CD14-positive monocyte (primary cell): Measurements from ENCODE around the gene PCCA. TPM values are rescaled to one million over a fixed set of nuclear protein-coding genes. Genes with fewer than 3 reads are reported as not detected.

ENCODE experiments used
- DNase-seq, 3 donors: peaks; one replicate each; pipeline ENCODE4 v3.0.0-alpha.2; 2011 to 2022
- H2AFZ ChIP-seq: 2 replicates; pipeline ENCODE4 v1.6.0; 2012; ENCODE audit warnings: mild to moderate bottlenecking, low read depth, low read length, inconsistent platforms; ENCODE audit not compliant: insufficient read depth, poor library complexity, severe bottlenecking
- H3K27ac ChIP-seq, 2 donors: 1 replicate in 1 of 2; 2 replicates in 1 of 2; pipeline ENCODE4 v1.5.1; 2012 to 2013; ENCODE audit warnings: low read length in 2 of 2, control low read depth in 1 of 2, inconsistent platforms in 1 of 2, low read depth in 1 of 2, mild to moderate bottlenecking in 1 of 2
- H3K27me3 ChIP-seq, 2 donors: one replicate each; pipeline versions ENCODE4 v1.6.0 to v1.6.1; 2011 to 2013; ENCODE audit warnings: low read length in 2 of 2; ENCODE audit not compliant: control insufficient read depth in 2 of 2, insufficient read depth in 2 of 2
- H3K36me3 ChIP-seq, 2 donors: replicated peaks in 1 of 2; 1 replicate in 1 of 2; 2 replicates in 1 of 2; pipeline versions ENCODE4 v1.5.1 to v1.6.1; 2012 to 2013; ENCODE audit warnings: low read length in 2 of 2, control low read depth in 1 of 2, inconsistent platforms in 1 of 2, mild to moderate bottlenecking in 1 of 2; ENCODE audit not compliant: insufficient read depth in 2 of 2, control insufficient read depth in 1 of 2
- H3K4me1 ChIP-seq, 2 donors: 1 replicate in 1 of 2; 2 replicates in 1 of 2; pipeline versions ENCODE4 v1.5.1 to v1.6.1; 2012 to 2013; ENCODE audit warnings: low read length in 2 of 2, control low read depth in 1 of 2, inconsistent platforms in 1 of 2, mild to moderate bottlenecking in 1 of 2, moderate library complexity in 1 of 2; ENCODE audit not compliant: insufficient read depth in 2 of 2, control insufficient read depth in 1 of 2
- H3K4me2 ChIP-seq: replicated peaks from 2 replicates; pipeline ENCODE3; 2012; ENCODE audit warnings: low read length, moderate library complexity, mild to moderate bottlenecking; ENCODE audit not compliant: poor library complexity, severe bottlenecking; ENCODE audit errors: extremely low read depth
- H3K4me3 ChIP-seq, 3 experiments: fragments of 200-600 bp in 1 of 3; sonication (generic) in 1 of 3; replicated peaks in 1 of 3; 1 replicate in 2 of 3; 2 replicates in 1 of 3; pipeline ENCODE4 v1.5.1; 2011 to 2013; ENCODE audit warnings: low read length in 3 of 3, mild to moderate bottlenecking in 3 of 3, control low read depth in 2 of 3, low read depth in 2 of 3, inconsistent platforms in 1 of 3, moderate library complexity in 1 of 3
- H3K79me2 ChIP-seq: 2 replicates; pipeline ENCODE4 v1.6.0; 2012; ENCODE audit warnings: mild to moderate bottlenecking, control low read depth, inconsistent platforms, low read length, moderate library complexity; ENCODE audit not compliant: insufficient read depth
- H3K9ac ChIP-seq: 2 replicates; pipeline ENCODE4 v1.6.0; 2017; ENCODE audit warnings: low read length, mild to moderate bottlenecking; ENCODE audit not compliant: insufficient read depth, poor library complexity, severe bottlenecking
- H3K9me3 ChIP-seq, 2 donors: replicated peaks in 1 of 2; 1 replicate in 1 of 2; 2 replicates in 1 of 2; pipeline versions ENCODE4 v1.5.1 to v1.6.1; 2012 to 2013; ENCODE audit warnings: low read length in 2 of 2, control low read depth in 1 of 2; ENCODE audit not compliant: control insufficient read depth in 1 of 2, insufficient read depth in 1 of 2
- H4K20me1 ChIP-seq: 2 replicates; pipeline ENCODE4 v1.6.0; 2012; ENCODE audit warnings: mild to moderate bottlenecking, low read length, control low read depth, moderate library complexity; ENCODE audit not compliant: insufficient read depth
- H3K27ac Mint-ChIP-seq, 7 donors: one replicate each; pipeline ENCODE4 v1.8.0; 2020; ENCODE audit warnings: mild to moderate bottlenecking in 7 of 7, mixed read lengths in 7 of 7, moderate library complexity in 6 of 7, inconsistent platforms in 2 of 7
- H3K27me3 Mint-ChIP-seq, 3 donors: one replicate each; pipeline ENCODE4 v1.8.0; 2021 to 2022; ENCODE audit warnings: low read depth in 3 of 3, mild to moderate bottlenecking in 3 of 3, mixed read lengths in 3 of 3, moderate library complexity in 3 of 3, inconsistent platforms in 1 of 3
- H3K36me3 Mint-ChIP-seq, 2 donors: one replicate each; pipeline ENCODE4 v1.8.0; 2020; ENCODE audit warnings: mixed read lengths in 2 of 2, inconsistent platforms in 1 of 2, mild to moderate bottlenecking in 1 of 2
- H3K4me1 Mint-ChIP-seq: one replicate; pipeline ENCODE4 v1.8.0; 2020; ENCODE audit warnings: mild to moderate bottlenecking, mixed read lengths
- H3K4me3 Mint-ChIP-seq, 2 donors: one replicate each; pipeline ENCODE4 v1.8.0; 2020; ENCODE audit warnings: mild to moderate bottlenecking in 2 of 2, mixed read lengths in 2 of 2, moderate library complexity in 1 of 2
- H3K9me3 Mint-ChIP-seq, 7 donors: one replicate each; pipeline ENCODE4 v1.8.0; 2020 to 2022; ENCODE audit warnings: mixed read lengths in 7 of 7, mild to moderate bottlenecking in 6 of 7, moderate library complexity in 6 of 7, inconsistent platforms in 2 of 7
- WGBS: methylation state at CpG from one replicate; pipeline ENCODE4 v1.1.5; 2013; ENCODE audit warnings: missing lambda C conversion rate; ENCODE audit not compliant: insufficient coverage; 5-methylcytosine and 5-hydroxymethylcytosine counted together
- intact Hi-C, 2 donors: fragments of 100-400 bp; cut with micrococcal nuclease; formaldehyde crosslinking; loops; one replicate each; pipeline versions ENCODE4 v1.15.0 to v1.15.1; 2023
- polyA plus RNA-seq, 3 donors: library from polyadenylated mRNA; depleted of rRNA in 1 of 3; unstranded in 2 of 3; stranded (reverse) in 1 of 3; fragments of 300-500 nt in 2 of 3; fragments of >200 nt in 1 of 3; fragmentation: Illumina TruSeq in 2 of 3; gene quantifications; 1 replicate in 2 of 3; 2 replicates in 1 of 3; pipeline ENCODE4 v1.2.3, GENCODE V29; 2012 to 2021
- TF ChIP-seq, protein P1 (sequence below): fragments of 200-600 bp; IDR thresholded peaks from one replicate; pipeline ENCODE4 v1.8.0; 2022; ENCODE audit warnings: antibody characterized with exemption, mild to moderate bottlenecking

PCCA gene
- polyA plus RNA-seq, 3 donors, result 4.4 to 13.5 (median 11.9) TPM

DNA sequence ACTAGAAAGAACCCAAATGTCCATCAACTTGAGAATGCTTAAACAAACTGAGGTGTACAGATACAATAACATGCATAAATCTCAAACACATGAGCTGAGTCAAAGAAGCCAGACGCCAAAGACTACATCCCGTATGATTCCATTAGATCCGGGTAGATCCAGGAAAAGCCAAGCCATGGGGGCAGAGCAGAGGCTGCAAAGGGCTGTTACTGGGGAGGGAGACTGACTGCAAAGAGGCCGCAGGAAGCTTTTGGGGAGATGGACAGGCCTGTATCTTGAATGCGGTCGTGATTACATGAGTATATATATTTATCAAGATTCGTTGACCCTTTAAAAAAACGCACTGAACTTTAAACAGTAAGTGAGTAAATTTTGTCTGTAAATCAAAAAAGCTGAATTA, 471.0 kb downstream of the PCCA start:
- Histone ChIP-seq H3K4me3 (no peak overlapping the region), H3K4me1 (no peaks in the 10 kb centered on the region), H2AFZ (no peak overlapping the region), H3K9ac (no peak overlapping the region), H3K9me3 (no peaks in the 10 kb centered on the region), H3K27me3 (no peaks in the 10 kb centered on the region), H3K36me3 (no peaks in the 10 kb centered on the region), H3K4me2 (no peak overlapping the region), H3K27ac (no peak overlapping the region), H4K20me1 (no peaks in the 10 kb centered on the region), H3K79me2 (no peaks in the 10 kb centered on the region)
- intact Hi-C loops, result no loop called here
- Mint-ChIP-seq H3K4me3 (no peak overlapping the region), H3K27me3 (peaks cover 1 to 5% (median 2%) of the 10 kb centered on the region in 3 donors), H3K9me3 (no peaks in the 10 kb centered on the region), H3K27ac (no peak overlapping the region), H3K36me3 (no peaks in the 10 kb centered on the region), H3K4me1 (no peaks in the 10 kb centered on the region)
- DNase-seq, result no peak
- WGBS, result no CpG with 5 or more reads among the region's 8 CpGs
- TF ChIP-seq, protein P1, sequence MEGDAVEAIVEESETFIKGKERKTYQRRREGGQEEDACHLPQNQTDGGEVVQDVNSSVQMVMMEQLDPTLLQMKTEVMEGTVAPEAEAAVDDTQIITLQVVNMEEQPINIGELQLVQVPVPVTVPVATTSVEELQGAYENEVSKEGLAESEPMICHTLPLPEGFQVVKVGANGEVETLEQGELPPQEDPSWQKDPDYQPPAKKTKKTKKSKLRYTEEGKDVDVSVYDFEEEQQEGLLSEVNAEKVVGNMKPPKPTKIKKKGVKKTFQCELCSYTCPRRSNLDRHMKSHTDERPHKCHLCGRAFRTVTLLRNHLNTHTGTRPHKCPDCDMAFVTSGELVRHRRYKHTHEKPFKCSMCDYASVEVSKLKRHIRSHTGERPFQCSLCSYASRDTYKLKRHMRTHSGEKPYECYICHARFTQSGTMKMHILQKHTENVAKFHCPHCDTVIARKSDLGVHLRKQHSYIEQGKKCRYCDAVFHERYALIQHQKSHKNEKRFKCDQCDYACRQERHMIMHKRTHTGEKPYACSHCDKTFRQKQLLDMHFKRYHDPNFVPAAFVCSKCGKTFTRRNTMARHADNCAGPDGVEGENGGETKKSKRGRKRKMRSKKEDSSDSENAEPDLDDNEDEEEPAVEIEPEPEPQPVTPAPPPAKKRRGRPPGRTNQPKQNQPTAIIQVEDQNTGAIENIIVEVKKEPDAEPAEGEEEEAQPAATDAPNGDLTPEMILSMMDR, result no peak

DNA sequence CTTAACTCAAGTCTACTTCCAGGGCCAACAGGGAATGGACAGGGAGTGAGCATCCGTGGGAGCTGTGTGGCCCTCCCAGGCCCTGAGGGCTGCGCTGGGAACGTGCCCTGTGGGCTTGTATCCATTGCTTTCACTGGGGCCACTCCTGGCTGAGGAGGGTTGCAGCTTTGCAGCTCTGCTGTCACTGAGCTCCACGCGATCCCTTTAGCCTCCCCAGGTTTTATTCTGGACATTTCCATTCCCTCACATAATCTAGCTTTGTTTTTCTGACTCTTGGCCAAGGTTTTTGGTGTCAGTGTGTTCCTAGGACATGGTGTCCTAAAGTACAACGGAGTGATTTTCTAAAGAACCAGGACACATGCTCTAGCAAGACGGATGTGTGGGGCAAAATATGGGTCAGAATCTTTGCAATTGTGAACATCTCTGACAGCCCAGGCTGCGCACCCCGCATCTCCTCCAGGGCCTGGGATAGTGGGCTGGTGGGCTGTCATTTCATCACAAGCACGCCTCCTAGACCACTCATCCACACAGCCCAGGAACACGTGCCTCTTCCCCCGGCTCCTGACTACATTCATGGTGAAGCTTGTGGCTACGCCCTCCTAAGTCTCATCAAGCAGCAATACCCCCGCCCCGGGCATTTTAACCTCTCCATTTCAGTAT, 471.7 kb downstream of the PCCA start:
- Histone ChIP-seq H3K4me1 (no peaks in the 10 kb centered on the region), H3K4me3 (no peak overlapping the region), H3K4me2 (no peak overlapping the region), H3K36me3 (no peaks in the 10 kb centered on the region), H3K27ac (no peak overlapping the region), H3K79me2 (no peaks in the 10 kb centered on the region), H2AFZ (no peak overlapping the region), H3K9ac (no peak overlapping the region), H3K9me3 (peaks cover 0 to 4% of the 10 kb centered on the region in 2 donors), H4K20me1 (no peaks in the 10 kb centered on the region), H3K27me3 (no peaks in the 10 kb centered on the region)
- WGBS, result 96% methylated on average over 9 of the region's 15 CpGs
- DNase-seq, result no peak
- H3K27ac Mint-ChIP-seq, result no peak overlapping the region
- no peaks in the 10 kb centered on the region for H3K36me3 Mint-ChIP-seq
- H3K9me3 Mint-ChIP-seq, result peaks cover 1 to 3% (median 2%) of the 10 kb centered on the region in 7 donors
- intact Hi-C loops, result no loop called here
- no peaks in the 10 kb centered on the region for H3K4me1 Mint-ChIP-seq
- peaks cover 0 to 5% (median 2%) of the 10 kb centered on the region in 3 donors for H3K27me3 Mint-ChIP-seq
- no peak overlapping the region for H3K4me3 Mint-ChIP-seq
- TF ChIP-seq, protein P1, result no peak
